CD4-positive, alpha-beta memory T cell (primary cell): ENCODE data around the gene KLHL25. TPM values are rescaled to one million over a fixed set of nuclear protein-coding genes. Genes with fewer than 3 reads are reported as not detected.
"Not testable (repeated sequence)": the region's sequence is repeated elsewhere in the genome, so short reads cannot be mapped to it uniquely, and the experiment has no call there.

Experiments
- CTCF ChIA-PET: fragments of 350-600 bp; sonication (Branson Sonifier 250); formaldehyde crosslinking; loops from one replicate; lab custom pipeline; 2021; ENCODE audit warnings: inconsistent platforms; ENCODE audit not compliant: partially characterized antibody; lab: Charles Lee
- POLR2A ChIA-PET: fragments of 350-600 bp; sonication (Branson Sonifier 250); formaldehyde crosslinking; loops from one replicate; lab custom pipeline; 2021; ENCODE audit not compliant: partially characterized antibody; lab: Charles Lee
- DNase-seq, 5 donors: peaks; one replicate each; pipeline versions ENCODE4 v3.0.0 to v3.0.0-alpha.2; 2020 to 2022; ENCODE audit warnings: mixed read lengths in 1 of 5
- H3K27ac ChIP-seq: one replicate; pipeline ENCODE4 v1.7.0; 2013; ENCODE audit warnings: low read depth, low read length
- H3K27me3 ChIP-seq: 2 replicates; pipeline ENCODE4 v1.7.0; 2013; ENCODE audit warnings: mild to moderate bottlenecking, low read length, moderate library complexity; ENCODE audit not compliant: insufficient read depth
- H3K36me3 ChIP-seq: 2 replicates; pipeline ENCODE4 v1.7.0; 2013; ENCODE audit warnings: mild to moderate bottlenecking, low read length, moderate library complexity; ENCODE audit not compliant: insufficient read depth
- H3K4me1 ChIP-seq: 2 replicates; pipeline ENCODE4 v1.7.0; 2013; ENCODE audit warnings: mild to moderate bottlenecking, low read length, moderate library complexity; ENCODE audit not compliant: insufficient read depth
- H3K4me3 ChIP-seq, 2 donors: one replicate each; pipeline ENCODE4 v1.7.0; 2013; ENCODE audit warnings: low read length in 2 of 2, mild to moderate bottlenecking in 1 of 2
- H3K9me3 ChIP-seq, 2 donors: one replicate each; pipeline ENCODE4 v1.7.0; 2013; ENCODE audit warnings: low read length in 2 of 2, control low read depth in 1 of 2; ENCODE audit not compliant: control insufficient read depth in 1 of 2
- H3K27ac Mint-ChIP-seq, 7 donors: one replicate each; pipeline ENCODE4 v1.8.0; 2020 to 2021; ENCODE audit warnings: mixed read lengths in 7 of 7, mild to moderate bottlenecking in 6 of 7, inconsistent platforms in 3 of 7, moderate library complexity in 3 of 7
- H3K27me3 Mint-ChIP-seq, 2 donors: one replicate each; pipeline ENCODE4 v1.8.0; 2020 to 2021; ENCODE audit warnings: mixed read lengths in 2 of 2
- H3K36me3 Mint-ChIP-seq, 2 donors: one replicate each; pipeline ENCODE4 v1.8.0; 2020 to 2021; ENCODE audit warnings: mixed read lengths in 2 of 2, inconsistent platforms in 1 of 2, mild to moderate bottlenecking in 1 of 2
- H3K4me1 Mint-ChIP-seq, 4 donors: one replicate each; pipeline ENCODE4 v1.8.0; 2020 to 2021; ENCODE audit warnings: mixed read lengths in 4 of 4, mild to moderate bottlenecking in 1 of 4
- H3K4me3 Mint-ChIP-seq, 8 donors: one replicate each; pipeline ENCODE4 v1.8.0; 2020 to 2021; ENCODE audit warnings: mixed read lengths in 8 of 8, mild to moderate bottlenecking in 7 of 8, moderate library complexity in 6 of 8, inconsistent platforms in 3 of 8
- H3K9me3 Mint-ChIP-seq, 8 donors: one replicate each; pipeline ENCODE4 v1.8.0; 2020 to 2021; ENCODE audit warnings: mixed read lengths in 8 of 8, mild to moderate bottlenecking in 5 of 8, inconsistent platforms in 3 of 8, moderate library complexity in 1 of 8
- intact Hi-C: fragments of 100-400 bp; cut with micrococcal nuclease; formaldehyde crosslinking; loops from one replicate; pipeline ENCODE4 v1.15.1; 2023
- polyA plus RNA-seq, 2 donors: library from polyadenylated mRNA; unstranded; fragments of 300-500 nt; fragmentation: Illumina TruSeq; gene quantifications; one replicate each; pipeline ENCODE4 v1.2.3, GENCODE V29; 2021
- total RNA-seq, 2 experiments: library from RNA; stranded (reverse); gene quantifications; one replicate each; pipeline ENCODE4 v1.2.3, GENCODE V29; 2021

KLHL25 gene
- total and polyA plus RNA-seq, 4 experiments from 2014 or later: 1.6 to 11.4 (median 6.7) TPM

DNA sequence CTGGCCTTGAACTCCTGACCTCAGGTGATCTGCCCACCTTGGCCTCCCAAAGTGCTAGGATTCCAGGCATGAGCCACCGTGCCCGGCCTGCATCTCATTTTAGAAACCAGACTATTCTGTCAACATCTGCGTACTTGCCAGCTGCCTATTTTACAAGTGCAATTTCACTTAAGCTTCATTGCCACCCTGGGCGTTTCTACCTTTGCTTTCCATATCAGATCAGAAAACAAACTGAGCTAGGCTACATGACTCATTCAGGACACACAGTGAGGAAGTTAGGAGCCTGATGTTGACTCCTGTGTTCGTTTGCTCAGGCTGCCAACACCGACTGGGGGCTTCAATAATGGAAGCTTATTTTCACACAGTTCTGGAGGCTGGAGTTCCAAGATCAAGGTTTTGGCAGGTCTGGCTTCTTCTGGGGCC lies 42.3 kb upstream of the KLHL25 start:
- Mint-ChIP-seq H3K4me1 (peaks cover 0 to 6% (median 3%) of the 10 kb centered on the region in 4 donors), H3K27me3 (peaks cover 0 to under 1% of the 10 kb centered on the region in 2 donors), H3K36me3 (no peaks in the 10 kb centered on the region), H3K9me3 (no peaks in the 10 kb centered on the region), H3K27ac (no peak overlapping the region), H3K4me3 (no peak overlapping the region)
- no peaks in the 10 kb centered on the region for H3K36me3 ChIP-seq
- H3K27ac ChIP-seq: no peak overlapping the region
- H3K4me3 ChIP-seq: no peak overlapping the region
- H3K4me1 ChIP-seq: peaks cover 10% of the 10 kb centered on the region
- intact Hi-C loops: no loop called here
- POLR2A ChIA-PET: no interaction called here
- no peaks in the 10 kb centered on the region for H3K9me3 ChIP-seq
- CTCF ChIA-PET: interaction anchor here (0.7 to 6.9 kb wide), 4 partner anchors 52 to 209 kb away, joined by 3 to 152 read pairs (median 3); no protein-coding TSS in a partner anchor
- DNase-seq: no peak
- H3K27me3 ChIP-seq: no peaks in the 10 kb centered on the region

DNA sequence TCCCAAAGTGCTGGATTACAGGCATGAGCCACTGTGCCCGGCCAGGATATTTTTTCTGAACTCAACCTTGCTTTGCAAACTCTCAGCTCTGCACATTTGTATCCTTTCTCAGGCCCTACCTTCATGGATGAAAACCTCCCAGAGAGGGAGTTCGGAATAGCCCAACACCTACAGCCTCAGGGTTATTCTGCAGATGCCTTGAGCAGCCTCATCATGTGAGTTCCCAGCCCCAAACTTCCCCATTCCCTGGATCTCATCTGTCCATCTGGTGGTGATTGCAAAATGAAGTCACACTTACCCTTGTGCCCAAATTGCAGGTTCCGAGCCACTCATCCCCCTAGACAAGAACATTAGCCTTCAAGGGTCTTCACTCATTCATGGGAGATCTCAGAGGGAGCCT lies 39.9 kb upstream of the KLHL25 start:
- DNase-seq: no peak
- ChIA-PET CTCF (interaction anchor here (0.9 to 1.2 kb wide), 3 partner anchors 56 to 223 kb away, joined by 3 read pairs; no protein-coding TSS in a partner anchor), POLR2A (no interaction called here)

DNA sequence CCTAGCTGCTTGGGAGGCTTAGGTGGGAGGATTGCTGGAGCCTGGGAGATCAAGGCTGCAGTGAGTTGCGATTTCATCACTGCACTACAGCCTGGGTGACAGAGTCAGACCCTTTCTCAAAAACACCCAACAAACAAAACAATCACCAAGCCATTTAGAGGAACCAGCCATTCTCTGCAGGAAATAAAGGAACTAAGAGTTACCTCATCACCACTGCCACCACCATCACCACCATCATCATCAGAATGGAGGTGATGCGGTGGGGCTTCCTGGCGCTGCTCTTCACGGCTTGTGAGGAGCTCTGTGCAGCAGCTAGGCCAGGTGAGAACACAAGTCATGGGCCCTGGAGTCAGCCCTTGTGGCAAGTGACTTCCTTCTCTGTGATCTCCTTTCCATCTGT lies 37.7 kb upstream of the KLHL25 start:
- no peak overlapping the region for H3K4me3 Mint-ChIP-seq
- Histone ChIP-seq H3K27me3 (no peaks in the 10 kb centered on the region), H3K27ac (no peak overlapping the region), H3K9me3 (no peaks in the 10 kb centered on the region), H3K36me3 (no peaks in the 10 kb centered on the region), H3K4me1 (no peaks in the 10 kb centered on the region), H3K4me3 (no peak overlapping the region)
- H3K27ac Mint-ChIP-seq: no peak overlapping the region
- POLR2A ChIA-PET: no interaction called here
- CTCF ChIA-PET: interaction anchor here (0.8 to 3.3 kb wide), 3 partner anchors 90 to 103 kb away, joined by 3 to 18 read pairs (median 16); no protein-coding TSS in a partner anchor
- peaks cover 0 to 2% of the 10 kb centered on the region in 2 donors for H3K27me3 Mint-ChIP-seq
- no peaks in the 10 kb centered on the region for H3K36me3 Mint-ChIP-seq
- intact Hi-C loops: no loop called here
- H3K9me3 Mint-ChIP-seq: peaks cover 0 to 2% (median 0%) of the 10 kb centered on the region in 8 donors
- H3K4me1 Mint-ChIP-seq: no peaks in the 10 kb centered on the region
- DNase-seq: no peak

More for the DNA sequence above, 39.9 kb upstream of the KLHL25 start:
- Histone ChIP-seq H3K36me3 (no peaks in the 10 kb centered on the region), H3K27me3 (no peaks in the 10 kb centered on the region), H3K4me3 (no peak overlapping the region), H3K4me1 (no peaks in the 10 kb centered on the region), H3K9me3 (no peaks in the 10 kb centered on the region), H3K27ac (no peak overlapping the region)
- peaks cover 0 to 2% (median 0%) of the 10 kb centered on the region in 4 donors for H3K4me1 Mint-ChIP-seq
- H3K36me3 Mint-ChIP-seq: no peaks in the 10 kb centered on the region
- intact Hi-C loops: no loop called here
- peaks cover 0 to 2% (median 0%) of the 10 kb centered on the region in 8 donors for H3K9me3 Mint-ChIP-seq
- no peak overlapping the region for H3K4me3 Mint-ChIP-seq
- no peak overlapping the region for H3K27ac Mint-ChIP-seq
- H3K27me3 Mint-ChIP-seq: peaks cover 0 to 2% of the 10 kb centered on the region in 2 donors

DNA sequence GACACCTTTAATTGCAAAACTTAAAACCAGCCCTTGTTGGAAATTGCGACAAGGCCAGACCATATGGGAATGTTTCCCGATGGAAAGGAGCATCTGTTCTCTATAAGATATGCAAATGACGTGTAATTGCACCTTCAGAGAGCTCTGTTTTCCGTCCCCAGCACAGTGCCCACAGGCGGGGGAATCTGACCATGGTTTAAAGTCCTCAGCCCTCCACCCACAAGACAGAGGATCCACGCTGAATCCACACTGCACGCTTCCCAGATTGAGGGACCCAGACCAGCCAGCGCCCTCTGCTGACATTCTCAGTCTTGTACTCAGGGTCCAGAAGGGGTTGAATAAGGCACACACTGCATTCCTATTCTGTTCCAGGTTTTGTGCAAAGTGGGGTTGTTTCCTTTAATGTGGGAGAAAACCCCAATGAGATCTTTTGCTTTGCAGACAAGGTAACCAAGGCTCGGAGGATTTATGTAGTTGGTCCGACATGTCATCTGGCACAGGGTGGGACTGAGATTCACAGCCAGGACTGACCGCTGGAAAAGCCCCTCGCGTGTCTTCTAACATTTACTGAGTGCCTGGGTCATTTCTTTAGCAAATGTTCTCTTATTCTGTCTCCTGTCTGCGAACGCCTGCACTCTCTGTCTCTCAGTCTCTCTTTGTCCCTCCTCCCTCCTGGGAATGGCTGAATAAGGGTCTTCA lies 36.8 kb upstream of the KLHL25 start:
- DNase-seq: peak in 4 of 5 donors; percentile 7 to 17 (median 16)
- no peak overlapping the region for H3K27ac ChIP-seq
- intact Hi-C loops: loop anchor here (1.0 kb wide), 1 partner anchor 101 kb away; no protein-coding TSS in a partner anchor

DNA sequence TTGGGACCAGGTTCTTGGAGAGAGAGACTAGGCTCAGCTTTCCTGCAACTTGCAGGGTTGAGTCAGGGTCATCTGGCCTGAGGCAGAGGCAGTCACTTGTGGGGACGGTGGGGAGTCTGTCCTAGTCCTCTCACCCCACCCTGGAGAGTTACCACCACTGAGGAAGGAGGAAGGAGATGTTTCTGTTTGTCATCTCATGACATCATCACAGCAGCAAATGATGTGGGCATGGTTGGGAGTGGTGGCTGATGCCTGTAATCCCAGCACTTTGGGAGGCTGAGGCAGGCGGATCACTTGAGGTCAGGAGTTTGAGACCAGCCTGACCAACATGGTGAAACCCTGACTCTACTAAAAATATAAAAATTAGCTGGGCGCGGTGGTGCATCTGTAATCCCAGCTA lies 35.0 kb upstream of the KLHL25 start:
- H3K4me1 ChIP-seq, H3K9me3 Mint-ChIP-seq, H3K27ac Mint-ChIP-seq, intact Hi-C loops, H3K27ac ChIP-seq, POLR2A ChIA-PET, H3K4me3 ChIP-seq, DNase-seq, H3K9me3 ChIP-seq, H3K4me3 Mint-ChIP-seq, H3K27me3 Mint-ChIP-seq, H3K36me3 Mint-ChIP-seq, H3K4me1 Mint-ChIP-seq, H3K27me3 ChIP-seq, H3K36me3 ChIP-seq: not testable (repeated sequence)
- CTCF ChIA-PET: interaction anchor here (1.0 to 4.5 kb wide), 3 partner anchors 12 to 101 kb away, joined by 5 to 24 read pairs (median 18); no protein-coding TSS in a partner anchor

More for the DNA sequence above, 36.8 kb upstream of the KLHL25 start:
- H3K27me3 Mint-ChIP-seq: peaks cover 0 to 2% of the 10 kb centered on the region in 2 donors
- Histone ChIP-seq H3K27me3 (no peaks in the 10 kb centered on the region), H3K4me1 (no peaks in the 10 kb centered on the region), H3K9me3 (no peaks in the 10 kb centered on the region), H3K4me3 (no peak overlapping the region), H3K36me3 (no peaks in the 10 kb centered on the region)
- H3K27ac Mint-ChIP-seq: no peak overlapping the region
- POLR2A ChIA-PET: interaction anchor here (0.9 kb wide), 1 partner anchor 211 kb away, joined by 4 read pairs; no protein-coding TSS in a partner anchor
- no peaks in the 10 kb centered on the region for H3K4me1 Mint-ChIP-seq
- CTCF ChIA-PET: interaction anchor here (0.9 to 4.5 kb wide), 4 partner anchors 10 to 103 kb away, joined by 3 to 24 read pairs (median 17); no protein-coding TSS in a partner anchor
- no peak overlapping the region for H3K4me3 Mint-ChIP-seq
- H3K9me3 Mint-ChIP-seq: peaks cover 0 to 2% (median 0%) of the 10 kb centered on the region in 8 donors
- H3K36me3 Mint-ChIP-seq: no peaks in the 10 kb centered on the region

DNA sequence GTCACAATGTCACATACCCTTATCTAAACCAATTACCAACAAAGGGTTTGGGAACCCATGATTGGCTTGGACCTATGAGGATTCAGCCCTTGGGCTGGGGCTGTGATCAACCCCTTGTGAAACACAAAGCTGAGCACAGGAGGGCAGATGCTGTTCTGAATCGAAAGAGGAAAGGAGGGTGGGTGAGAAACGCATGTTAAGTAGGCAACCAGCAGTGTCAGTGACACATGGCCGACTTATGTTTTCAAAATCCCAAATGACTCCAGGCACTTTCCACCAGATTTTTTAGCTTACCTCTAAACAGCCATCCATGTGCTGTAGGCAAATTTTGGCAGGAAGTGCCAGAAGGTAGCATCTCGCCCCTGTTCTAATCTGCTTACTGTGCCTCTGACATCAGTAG lies 34.1 kb upstream of the KLHL25 start:
- CTCF ChIA-PET: interaction anchor here (0.7 to 4.5 kb wide), 4 partner anchors 9 to 99 kb away, joined by 3 to 24 read pairs (median 9); no protein-coding TSS in a partner anchor
- peaks cover 0 to 4% of the 10 kb centered on the region in 2 donors for H3K27me3 Mint-ChIP-seq
- Histone ChIP-seq H3K36me3 (no peaks in the 10 kb centered on the region), H3K27ac (no peak overlapping the region), H3K4me1 (no peaks in the 10 kb centered on the region), H3K4me3 (no peak overlapping the region), H3K9me3 (no peaks in the 10 kb centered on the region), H3K27me3 (no peaks in the 10 kb centered on the region)
- H3K4me3 Mint-ChIP-seq: no peak overlapping the region
- no peaks in the 10 kb centered on the region for H3K4me1 Mint-ChIP-seq
- peaks cover 0 to 2% (median 0%) of the 10 kb centered on the region in 8 donors for H3K9me3 Mint-ChIP-seq
- POLR2A ChIA-PET: no interaction called here
- intact Hi-C loops: no loop called here
- H3K36me3 Mint-ChIP-seq: no peaks in the 10 kb centered on the region
- no peak overlapping the region for H3K27ac Mint-ChIP-seq
- no peak for DNase-seq

DNA sequence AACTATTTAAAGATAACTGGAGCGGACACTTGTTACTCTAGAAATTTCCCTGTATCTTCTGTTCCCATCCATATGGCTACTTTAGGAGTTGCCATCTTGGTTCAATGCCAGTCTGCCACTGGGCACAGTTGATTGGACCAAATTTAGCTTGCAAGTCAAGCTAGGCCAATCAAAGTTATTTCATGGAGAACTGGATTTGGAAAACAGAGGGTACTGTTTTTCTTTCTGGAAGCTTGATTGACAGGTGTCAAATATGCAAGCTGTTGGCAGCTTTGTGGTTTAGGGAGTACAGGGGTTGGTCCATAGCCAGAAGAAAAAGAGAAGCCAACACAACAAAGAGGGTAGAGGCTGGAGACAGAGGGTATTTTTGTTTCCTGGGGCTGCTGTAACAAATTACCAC lies 33.4 kb upstream of the KLHL25 start:
- Mint-ChIP-seq H3K36me3 (no peaks in the 10 kb centered on the region), H3K4me3 (no peak overlapping the region), H3K9me3 (peaks cover 0 to 2% (median 0%) of the 10 kb centered on the region in 8 donors), H3K27ac (no peak overlapping the region), H3K27me3 (peaks cover 0 to 4% of the 10 kb centered on the region in 2 donors), H3K4me1 (no peaks in the 10 kb centered on the region)
- Histone ChIP-seq H3K9me3 (no peaks in the 10 kb centered on the region), H3K27ac (no peak overlapping the region), H3K4me3 (no peak overlapping the region), H3K36me3 (no peaks in the 10 kb centered on the region), H3K27me3 (no peaks in the 10 kb centered on the region), H3K4me1 (no peaks in the 10 kb centered on the region)
- intact Hi-C loops: no loop called here
- POLR2A ChIA-PET: no interaction called here
- CTCF ChIA-PET: interaction anchor here (1.1 to 4.5 kb wide), 3 partner anchors 13 to 43 kb away, joined by 4 to 24 read pairs (median 13); no protein-coding TSS in a partner anchor
- no peak for DNase-seq
